Spleen (tissue), 11 donors: Measurements from ENCODE around the gene UGT1A9. TPM values are rescaled to one million over a fixed set of nuclear protein-coding genes. Genes with fewer than 3 reads are reported as not detected.
"Not testable (repeated sequence)": the region's sequence is repeated elsewhere in the genome, so short reads cannot be mapped to it uniquely, and the experiment has no call there.

Experiments used
- DNase-seq: peaks from one replicate; pipeline ENCODE4 v3.0.0-alpha.2; 2020
- H3K27ac ChIP-seq, 8 donors: fragments of 200-600 bp; sonication (generic) in 7 of 8; 1 replicate in 4 of 8; 2 replicates in 4 of 8; pipeline versions ENCODE4 v1.5.0 to v1.8.0; 2016 to 2021; ENCODE audit warnings: inconsistent platforms in 4 of 8, mild to moderate bottlenecking in 4 of 8, moderate library complexity in 1 of 8
- H3K27me3 ChIP-seq, 7 donors: fragments of 200-600 bp; sonication (generic) in 6 of 7; replicated peaks in 1 of 7; 1 replicate in 4 of 7; 2 replicates in 3 of 7; pipeline versions ENCODE4 v1.5.0 to v1.8.0; 2016 to 2021; ENCODE audit warnings: inconsistent platforms in 3 of 7, mild to moderate bottlenecking in 1 of 7
- H3K36me3 ChIP-seq, 6 donors: fragments of 200-600 bp; sonication (generic) in 5 of 6; 1 replicate in 4 of 6; 2 replicates in 2 of 6; pipeline versions ENCODE4 v1.5.0 to v1.8.0; 2016 to 2021; ENCODE audit warnings: inconsistent platforms in 2 of 6
- H3K4me1 ChIP-seq, 6 donors: fragments of 200-600 bp; sonication (generic) in 5 of 6; 1 replicate in 3 of 6; 2 replicates in 3 of 6; pipeline versions ENCODE4 v1.5.0 to v1.8.0; 2016 to 2021; ENCODE audit warnings: inconsistent platforms in 3 of 6
- H3K4me3 ChIP-seq, 8 donors: fragments of 200-600 bp; sonication (generic) in 7 of 8; 1 replicate in 4 of 8; 2 replicates in 4 of 8; pipeline versions ENCODE4 v1.5.0 to v1.8.0; 2016 to 2021; ENCODE audit warnings: inconsistent platforms in 4 of 8, mild to moderate bottlenecking in 4 of 8, moderate library complexity in 2 of 8
- H3K9me3 ChIP-seq, 8 donors: fragments of 200-600 bp; sonication (generic) in 7 of 8; 1 replicate in 4 of 8; 2 replicates in 4 of 8; pipeline versions ENCODE4 v1.5.0 to v1.8.0; 2016 to 2021; ENCODE audit warnings: inconsistent platforms in 4 of 8
- CTCF ChIP-seq, 11 experiments: fragments of 200-600 bp in 7 of 11; fragments of 450-650 bp in 4 of 11; sonication (generic) in 4 of 11; IDR thresholded peaks in 8 of 11; conservative IDR thresholded peaks in 3 of 11; 1 replicate in 7 of 11; 2 replicates in 4 of 11; pipeline versions ENCODE4 v1.4.0 to v1.8.0; 2016 to 2021; ENCODE audit warnings: antibody characterized with exemption in 11 of 11, inconsistent platforms in 4 of 11, mild to moderate bottlenecking in 1 of 11
- POLR2A ChIP-seq, 3 donors: fragments of 450-650 bp; IDR thresholded peaks; one replicate each; pipeline ENCODE4 v1.5.1; 2017; ENCODE audit warnings: antibody characterized with exemption in 3 of 3, mild to moderate bottlenecking in 1 of 3
- POLR2AphosphoS5 ChIP-seq, 3 donors: sonication (generic); formaldehyde crosslinking; IDR thresholded peaks; one replicate each; pipeline ENCODE4 v1.5.1; 2017; ENCODE audit warnings: antibody characterized with exemption in 3 of 3
- WGBS, 5 donors: extraction: QIAGEN DNeasy Blood & Tissue Kit in 3 of 5; methylation state at CpG; one replicate each; pipeline versions ENCODE4 v1.1.5 to v1.1.7; 2013 to 2018; 5-methylcytosine and 5-hydroxymethylcytosine counted together
- intact Hi-C: fragments of 100-400 bp; cut with DNase I; formaldehyde crosslinking; loops from one replicate; pipeline ENCODE4 v1.15.0; 2023; ENCODE audit warnings: low total_unique reads
- polyA plus RNA-seq, 3 donors: library from polyadenylated mRNA; stranded (reverse); fragments of 200-250 nt; gene quantifications; one replicate each; pipeline ENCODE4 v1.2.1, GENCODE V29; 2013
- total RNA-seq, 7 donors: library from RNA; depleted of rRNA in 3 of 7; stranded (reverse); fragments of >200 nt in 3 of 7; fragmentation: NEBNext Ultra II Directional in 4 of 7; extraction: Animal tissue kit (Norgen Biotek cat#: 25700) in 4 of 7; gene quantifications; one replicate each; pipeline versions ENCODE4 v1.1.0 to v1.2.1, GENCODE V29; 2016 to 2021
- donor health status: healthy with polysubstance abuse.
- donor health status: DM: no; HTN: no; CAD: no; lungs with moderate emphysema.
- donor health status: DM: no; HTN: no; CAD: no.
- donor health status: Bipolar disorder and iron deficiency.
- donor health status: healthy.
- donor health status: DM: no; HTN: no; CAD: no.
- donor health status: DM: yes; HTN: yes; CAD: no.

UGT1A9 gene
- total and polyA plus RNA-seq, 10 donors: not detected

GRCh38 chr2:233654501-233654900, 17.2 kb upstream of the UGT1A9 start:
- no peak for TF ChIP-seq POLR2A (IDR thresholded peaks at IDR 0.05)
- no peak for TF ChIP-seq POLR2AphosphoS5 (IDR thresholded peaks at IDR 0.05)
- no peak for TF ChIP-seq CTCF (IDR thresholded peaks at IDR 0.05 in 8 of 11, conservative IDR thresholded peaks at IDR 0.05 in 3 of 11)
- intact Hi-C loops: no loop called here
- no peak overlapping the region for H3K4me3 ChIP-seq
- no peak overlapping the region for H3K27ac ChIP-seq
- no peaks in the 10 kb centered on the region for H3K4me1 ChIP-seq
- H3K9me3 ChIP-seq: no peaks in the 10 kb centered on the region
- no peaks in the 10 kb centered on the region for H3K36me3 ChIP-seq
- DNase-seq: no peak
- 54 to 68% (median 58%) methylated on average over 6 of the region's 6 CpGs for WGBS, 5 donors
- no peaks in the 10 kb centered on the region for H3K27me3 ChIP-seq

- Histone ChIP-seq H3K4me1 (no peaks in the 10 kb centered on the region), H3K27ac (no peak overlapping the region), H3K9me3 (no peaks in the 10 kb centered on the region), H3K36me3 (no peaks in the 10 kb centered on the region), H3K4me3 (no peak overlapping the region), H3K27me3 (no peaks in the 10 kb centered on the region)
- no peak for DNase-seq
- intact Hi-C loops: no loop called here
- WGBS, 5 donors: 53 to 69% (median 63%) methylated on average over 1 of the region's 1 CpG
- TF ChIP-seq POLR2AphosphoS5 (IDR thresholded peaks at IDR 0.05) (no peak), CTCF (IDR thresholded peaks at IDR 0.05 in 8 of 11, conservative IDR thresholded peaks at IDR 0.05 in 3 of 11) (no peak), POLR2A (IDR thresholded peaks at IDR 0.05) (no peak)
These were observed 16.7 kb upstream of the UGT1A9 start for GRCh38 chr2:233655043-233655442.

GRCh38 chr2:233655943-233656342, 15.8 kb upstream of the UGT1A9 start:
- H3K9me3 ChIP-seq, intact Hi-C loops, H3K4me1 ChIP-seq, H3K27me3 ChIP-seq, H3K36me3 ChIP-seq, DNase-seq, H3K4me3 ChIP-seq, H3K27ac ChIP-seq: not testable (repeated sequence)
- 92 to 100% (median 97%) methylated on average over 2 to 3 of the region's 3 CpGs for WGBS, 5 donors

DNA sequence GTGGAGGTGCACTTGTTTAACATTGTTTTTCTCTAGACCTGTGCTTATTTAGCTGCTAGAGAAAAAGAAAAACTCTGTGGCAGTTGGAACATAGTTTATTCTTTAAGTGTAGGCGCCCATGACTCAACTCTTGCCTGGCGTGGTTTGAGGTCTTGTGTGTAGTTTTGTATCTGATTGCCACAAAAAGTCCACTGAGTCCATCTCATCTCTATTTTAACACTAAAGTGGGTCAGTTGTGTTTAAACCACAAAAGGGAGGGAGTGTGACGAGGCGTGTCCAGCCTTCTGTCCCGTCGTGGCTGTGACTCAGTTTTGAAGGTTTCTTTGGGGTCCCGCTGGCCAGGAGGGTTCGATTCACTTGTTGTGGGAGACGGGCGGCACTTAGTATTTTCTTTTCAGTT, 15.3 kb upstream of the UGT1A9 start:
- no peak for TF ChIP-seq POLR2AphosphoS5 (IDR thresholded peaks at IDR 0.05)
- no peak for TF ChIP-seq CTCF (IDR thresholded peaks at IDR 0.05 in 8 of 11, conservative IDR thresholded peaks at IDR 0.05 in 3 of 11)
- no peak for TF ChIP-seq POLR2A (IDR thresholded peaks at IDR 0.05)
- intact Hi-C loops: no loop called here
- no peak overlapping the region for H3K4me3 ChIP-seq
- no peak overlapping the region for H3K27ac ChIP-seq
- no peaks in the 10 kb centered on the region for H3K27me3 ChIP-seq
- H3K36me3 ChIP-seq: no peaks in the 10 kb centered on the region
- no peaks in the 10 kb centered on the region for H3K9me3 ChIP-seq
- DNase-seq: no peak
- H3K4me1 ChIP-seq: no peaks in the 10 kb centered on the region
- WGBS, 5 donors: 64 to 89% (median 77%) methylated on average over 10 of the region's 10 CpGs

- Histone ChIP-seq H3K4me3 (no peak overlapping the region), H3K36me3 (no peaks in the 10 kb centered on the region), H3K4me1 (no peaks in the 10 kb centered on the region), H3K27me3 (peaks cover 0 to 15% (median 0%) of the 10 kb centered on the region in 7 donors), H3K27ac (no peak overlapping the region), H3K9me3 (no peaks in the 10 kb centered on the region)
- no peak for DNase-seq
- TF ChIP-seq POLR2A (IDR thresholded peaks at IDR 0.05): no peak
- TF ChIP-seq CTCF (IDR thresholded peaks at IDR 0.05 in 8 of 11, conservative IDR thresholded peaks at IDR 0.05 in 3 of 11): no peak
- TF ChIP-seq POLR2AphosphoS5 (IDR thresholded peaks at IDR 0.05): no peak
- intact Hi-C loops: no loop called here
These were observed 13.1 kb upstream of the UGT1A9 start for GRCh38 chr2:233658610-233659009.
